HG03565 (cell line): Measurements from ENCODE around the gene LONRF3.

Source experiments
- ATAC-seq: cut with Tn5 transposase; IDR thresholded peaks from one replicate; pipeline ENCODE4 v1.9.1; 2021; ENCODE audit warnings: mild to moderate bottlenecking, moderate library complexity; ENCODE audit not compliant: unreplicated experiment

Gene LONRF3

DNA sequence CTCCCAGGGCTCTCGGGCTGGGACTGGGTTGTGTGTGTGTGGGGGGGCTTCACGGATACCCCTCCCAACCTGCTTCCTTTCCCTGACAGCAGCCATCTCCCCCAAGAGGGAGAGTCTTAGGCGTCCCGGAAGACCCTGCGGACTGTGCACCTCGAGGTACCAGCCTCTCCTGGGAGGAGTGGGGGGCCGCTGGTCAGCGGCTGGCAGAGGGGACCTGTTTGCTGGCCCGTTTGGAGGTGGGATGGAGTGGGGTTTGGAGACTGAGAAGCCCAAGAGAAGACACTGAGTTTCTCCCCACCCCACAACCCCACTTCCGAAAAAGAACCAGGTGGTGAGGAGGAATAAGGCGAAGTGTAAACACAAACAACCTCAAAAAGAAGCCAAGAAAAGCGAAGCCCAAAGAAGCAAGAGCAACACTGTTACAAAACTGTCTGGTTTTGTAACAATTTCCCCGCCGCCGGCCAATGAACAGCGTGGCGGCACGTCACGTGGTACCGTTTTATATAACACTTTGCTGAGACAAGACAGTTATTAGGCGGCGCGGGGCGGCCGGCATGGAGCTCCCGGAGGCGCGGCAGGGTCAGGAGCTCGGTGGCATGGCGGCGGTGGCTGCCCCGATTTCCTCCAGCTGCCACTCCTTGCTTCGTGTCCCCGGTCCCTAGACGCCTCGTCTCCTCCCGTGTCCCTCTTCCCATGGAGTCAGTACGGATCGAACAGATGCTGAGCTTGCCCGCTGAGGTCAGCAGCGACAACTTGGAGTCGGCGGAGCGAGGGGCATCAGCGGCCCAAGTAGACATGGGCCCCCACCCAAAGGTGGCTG is at the start of gene LONRF3:
TSS of gene LONRF3 (plus strand) at position 531 of the 820 bp plus-strand sequence. CDS start at position 694, 163 bp downstream.
- no peak for ATAC-seq

DNA sequence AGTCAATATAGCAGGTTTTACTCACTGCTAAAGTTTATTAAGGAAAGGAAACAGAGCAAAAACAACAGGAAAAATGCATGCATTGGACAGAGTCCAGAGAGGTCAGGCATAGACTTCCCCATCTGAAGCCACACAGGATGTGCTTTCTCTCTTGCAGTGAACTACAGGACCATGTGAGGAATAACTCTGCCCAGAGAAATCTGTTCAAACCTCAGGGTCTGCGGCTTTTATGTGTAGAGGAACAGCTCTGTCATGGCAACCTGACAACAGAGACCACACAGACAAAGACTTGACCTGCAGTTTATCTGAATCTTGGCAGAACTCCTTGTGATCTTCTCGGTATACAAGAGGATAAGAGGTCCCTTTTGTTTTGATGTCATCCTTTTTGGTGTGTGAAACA is 46.3 kb upstream of the LONRF3 start:
- no peak for ATAC-seq

DNA sequence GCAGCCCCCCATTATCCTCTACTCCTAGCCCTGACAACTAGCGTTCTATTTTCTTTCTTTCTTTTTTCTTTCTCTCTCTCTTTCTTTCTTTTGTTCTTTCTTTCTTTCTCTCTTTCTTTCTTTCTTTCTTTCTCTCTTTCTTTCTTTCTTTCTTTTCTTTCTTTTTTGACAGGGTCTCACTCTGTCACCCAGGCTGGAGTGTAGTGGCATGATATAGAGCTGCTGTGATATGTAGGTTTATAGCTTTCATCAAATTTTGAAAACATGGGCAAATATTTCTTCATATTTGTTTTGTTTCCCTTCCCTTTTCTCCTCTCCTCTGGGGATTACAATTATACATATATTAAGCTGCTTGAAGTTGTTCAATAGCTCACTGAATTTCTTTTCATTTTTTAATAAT is 39.1 kb upstream of the LONRF3 start:
- ATAC-seq, result no peak

DNA sequence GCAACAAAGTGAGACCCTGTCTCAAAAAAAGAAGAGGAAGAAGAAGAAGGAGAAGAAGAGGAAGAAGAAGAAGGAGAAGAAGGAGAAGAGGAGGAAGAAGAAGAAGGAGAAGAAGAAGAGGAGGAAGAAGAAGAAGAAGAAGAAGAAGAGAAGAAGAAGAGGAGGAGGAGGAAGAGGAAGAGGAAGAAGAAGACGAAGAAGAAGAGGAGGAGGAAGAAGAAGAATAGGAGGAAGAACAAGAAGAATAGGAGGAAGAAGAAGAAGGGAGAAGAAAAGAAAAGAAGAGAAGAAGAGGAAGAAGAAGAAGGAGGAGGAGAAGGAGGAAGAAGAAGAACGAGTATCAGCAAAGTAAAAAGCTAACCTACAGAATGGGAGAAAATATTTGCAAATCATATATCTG is 33.3 kb upstream of the LONRF3 start:
- no peak for ATAC-seq

DNA sequence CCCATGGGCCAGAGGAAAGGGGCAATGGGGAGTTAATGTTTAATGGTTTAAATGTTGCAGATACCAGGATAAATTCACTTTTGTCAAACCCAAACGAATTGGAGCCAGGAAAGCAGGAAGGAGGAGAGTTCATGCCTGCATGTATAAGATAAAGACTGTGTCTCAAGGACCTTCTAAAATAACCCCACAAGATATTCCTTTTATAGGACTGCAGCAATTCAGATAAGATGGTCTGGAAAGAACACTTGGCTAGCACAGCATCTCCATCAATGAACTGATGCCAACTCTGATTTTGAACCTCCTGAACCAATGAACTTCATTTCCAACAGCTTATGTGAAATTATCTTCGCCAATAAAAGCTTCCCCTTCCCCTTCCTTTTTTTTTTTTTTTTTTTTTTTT is 31.3 kb upstream of the LONRF3 start:
- no peak for ATAC-seq

DNA sequence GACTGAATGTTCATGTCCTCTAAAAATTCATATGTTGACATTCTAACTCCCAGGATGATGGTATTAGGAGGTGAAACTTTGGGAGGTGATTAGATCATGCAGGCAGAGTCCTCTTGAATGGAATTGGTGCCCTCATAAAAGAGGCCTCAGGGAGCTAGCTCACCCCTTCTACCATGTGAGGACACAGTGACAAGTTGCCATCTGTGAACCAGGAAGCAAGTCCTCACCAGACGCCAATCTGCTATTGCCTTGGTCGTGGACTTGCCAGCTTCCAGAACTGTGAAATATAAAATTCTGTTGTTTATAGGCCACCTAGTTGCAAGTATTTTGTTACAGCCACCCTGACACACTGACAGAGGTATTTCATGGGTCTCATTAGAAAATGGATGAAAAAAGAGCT is 28.5 kb upstream of the LONRF3 start:
- no peak for ATAC-seq

DNA sequence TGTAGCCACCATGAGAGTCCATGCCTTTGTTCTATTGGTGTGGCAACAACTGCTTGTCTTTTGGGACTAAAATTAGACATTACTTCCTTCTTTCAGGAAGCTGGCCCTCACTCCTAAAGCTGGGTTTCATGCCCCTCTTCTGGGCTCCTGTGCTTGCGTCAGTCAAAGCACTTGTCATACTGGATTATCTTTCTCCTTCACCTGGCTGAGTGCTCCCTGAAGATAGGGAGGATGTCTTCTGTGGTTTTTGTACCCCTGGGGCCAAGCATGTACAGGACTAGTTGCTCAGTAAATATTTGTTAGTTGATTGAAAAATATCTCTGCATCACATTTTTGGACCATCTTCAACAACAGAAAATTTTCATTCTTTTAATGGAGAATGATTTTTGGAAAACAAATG is 26.1 kb upstream of the LONRF3 start:
- ATAC-seq, result no peak

DNA sequence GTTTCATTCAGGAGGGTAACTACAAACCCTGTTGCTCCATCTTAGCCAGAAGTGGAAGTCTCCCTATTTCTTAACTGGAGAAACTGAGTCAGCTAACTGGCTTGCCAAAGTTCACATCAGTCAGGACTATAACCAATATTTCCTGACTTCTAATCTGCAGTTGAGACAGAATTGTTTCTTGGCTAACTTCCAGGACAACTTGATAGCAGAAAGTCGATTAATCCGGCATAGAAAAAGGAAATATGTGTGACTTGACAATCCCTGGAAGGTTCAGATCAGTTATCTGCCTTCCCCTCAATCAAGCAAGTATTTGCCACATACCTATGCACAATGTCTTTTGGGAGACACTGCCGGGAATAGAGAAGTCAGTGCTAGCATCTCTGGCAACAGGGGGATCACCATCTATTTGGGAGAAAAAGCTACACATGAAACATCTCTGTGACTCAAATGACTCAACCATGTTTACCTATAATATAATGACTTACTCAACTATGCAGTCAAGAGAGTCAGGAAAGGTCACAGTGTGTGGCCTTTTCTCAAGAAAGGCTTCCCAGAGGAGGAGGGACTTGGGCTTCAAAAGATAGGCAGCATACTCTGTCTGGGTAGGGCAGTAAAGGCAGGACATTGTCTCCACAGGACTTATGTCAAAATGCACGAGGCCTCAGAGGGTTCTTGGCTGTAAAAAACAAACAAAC is 12.4 kb upstream of the LONRF3 start:
- no peak for ATAC-seq

DNA sequence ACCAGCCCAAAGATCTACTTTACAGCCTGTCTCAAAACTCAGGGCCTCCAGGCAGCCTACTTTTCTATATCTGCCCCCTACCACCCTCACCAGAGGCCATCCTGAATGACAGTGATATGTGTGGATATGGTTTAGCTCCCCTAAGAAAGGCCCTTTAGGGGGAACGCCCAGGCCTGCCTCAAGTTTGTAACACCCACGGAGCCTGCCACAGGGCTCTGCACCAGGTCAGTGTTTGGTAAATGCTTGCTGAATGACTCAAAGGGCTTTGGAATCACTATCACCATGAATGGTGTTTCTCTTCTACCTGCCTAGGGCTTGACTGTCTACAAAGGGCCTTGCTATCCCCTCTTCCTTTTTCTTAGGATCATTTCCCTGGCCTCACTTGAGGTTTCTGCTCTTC is 11.3 kb upstream of the LONRF3 start:
- ATAC-seq, result no peak

DNA sequence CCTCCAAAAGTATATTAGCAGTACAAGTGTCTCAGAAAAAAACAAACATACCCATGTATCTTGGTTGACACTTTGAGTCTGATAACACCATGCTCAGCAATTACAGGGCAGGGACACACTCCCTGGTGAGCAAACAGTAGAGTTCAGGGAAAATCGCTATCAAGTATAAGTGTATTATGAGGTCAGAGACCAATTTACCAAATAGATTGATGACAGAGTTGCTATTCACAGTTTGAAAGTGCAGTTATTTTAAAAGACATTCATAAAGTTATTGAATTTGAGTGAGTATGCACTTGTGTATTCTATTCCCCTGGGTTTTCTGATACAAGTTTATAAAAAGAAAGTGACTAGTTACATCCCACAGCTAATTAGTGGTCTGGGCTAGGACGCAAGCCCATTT is 10.2 kb upstream of the LONRF3 start:
- ATAC-seq, result no peak

DNA sequence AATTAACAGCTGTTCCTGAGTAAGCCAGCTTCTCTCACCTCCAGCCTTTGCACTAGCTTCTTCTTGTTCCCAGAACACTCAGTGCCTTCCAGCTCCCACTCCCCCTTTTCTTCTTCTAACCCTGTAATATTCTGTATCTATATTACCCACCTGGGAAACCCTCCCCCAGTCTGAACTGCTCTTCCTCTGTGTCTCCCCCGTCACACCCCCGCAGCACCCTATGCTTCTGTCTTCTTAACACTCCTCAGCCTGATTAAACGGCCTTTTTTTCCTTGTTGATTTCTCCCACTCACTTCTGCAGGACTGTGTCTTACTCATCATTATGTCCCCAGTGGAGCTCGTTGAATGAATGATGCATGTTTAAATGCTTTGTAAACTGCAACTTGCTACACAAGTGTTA is 9.0 kb upstream of the LONRF3 start:
- ATAC-seq, result no peak

DNA sequence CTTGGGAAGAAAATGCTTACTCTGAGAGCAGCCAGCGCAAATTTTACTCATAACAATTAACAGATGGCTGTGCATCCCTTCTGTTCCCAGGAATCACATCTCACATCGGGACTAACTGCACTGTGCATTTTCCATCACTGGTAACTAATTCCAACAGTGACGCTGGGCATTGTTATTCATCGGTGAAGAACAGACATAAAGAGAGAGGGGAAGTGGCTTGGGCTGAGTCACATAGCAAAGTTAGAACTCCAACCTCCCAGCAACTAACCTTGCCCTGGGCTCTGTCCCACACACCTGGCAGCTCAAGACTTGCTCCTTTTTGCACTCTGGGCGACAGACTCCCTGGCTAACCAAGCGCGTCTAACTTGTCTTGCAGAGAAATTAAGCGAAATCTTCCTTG is 6.4 kb upstream of the LONRF3 start:
- ATAC-seq, result no peak

DNA sequence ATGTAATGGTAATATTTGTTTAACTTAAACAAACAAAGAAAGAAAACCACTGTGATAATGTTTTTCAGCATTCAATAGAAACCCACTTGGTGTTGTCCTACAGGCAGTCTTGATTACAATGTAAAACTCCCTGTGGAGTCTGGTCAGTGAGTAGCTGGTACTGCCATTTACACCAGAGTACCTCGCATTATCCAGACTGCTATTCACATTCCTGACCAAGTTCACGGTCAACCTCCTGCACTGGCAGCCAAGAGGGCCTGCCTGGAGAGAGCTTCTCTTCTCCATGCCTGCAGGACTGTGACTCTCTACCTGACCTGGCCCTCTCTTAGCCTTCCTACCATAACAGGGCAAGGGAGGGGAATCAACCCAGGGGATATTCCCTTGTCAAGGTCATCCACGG is 2.9 kb upstream of the LONRF3 start:
- ATAC-seq, result no peak

DNA sequence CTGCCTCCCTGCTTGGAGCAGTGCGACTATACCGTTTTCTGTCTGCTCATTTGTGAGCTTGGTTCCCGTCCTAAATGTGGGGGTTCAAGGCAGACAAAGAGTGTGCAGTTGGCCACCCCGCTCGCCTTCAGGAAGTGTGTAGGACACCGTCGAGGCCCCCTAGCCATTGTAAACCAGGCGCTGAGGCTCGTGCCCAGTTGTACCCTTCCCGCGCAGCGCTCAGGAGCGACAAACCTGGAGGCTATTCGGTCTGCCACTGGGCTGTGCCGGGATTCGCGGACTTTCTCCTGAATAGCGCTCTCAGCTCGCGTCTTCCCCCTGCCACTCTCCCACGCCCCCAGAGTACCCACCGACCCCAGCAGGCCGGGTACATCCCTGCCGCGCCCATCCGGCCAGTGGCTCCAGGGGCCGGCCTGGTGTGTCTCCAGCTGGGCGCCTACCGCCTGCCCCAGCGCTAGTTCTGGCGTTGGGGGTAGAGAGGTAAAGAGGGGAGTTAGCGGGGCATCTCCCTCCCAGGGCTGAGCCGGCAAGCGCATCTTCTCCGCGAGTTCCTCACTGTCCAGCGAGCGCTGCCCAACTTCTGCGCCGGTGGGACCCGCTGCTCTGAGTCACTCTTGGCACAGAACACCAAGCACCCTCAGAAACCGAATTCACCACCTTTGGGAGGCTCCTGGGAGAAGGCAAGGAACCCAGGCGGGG is 880 bp upstream of the LONRF3 start:
- no peak for ATAC-seq

DNA sequence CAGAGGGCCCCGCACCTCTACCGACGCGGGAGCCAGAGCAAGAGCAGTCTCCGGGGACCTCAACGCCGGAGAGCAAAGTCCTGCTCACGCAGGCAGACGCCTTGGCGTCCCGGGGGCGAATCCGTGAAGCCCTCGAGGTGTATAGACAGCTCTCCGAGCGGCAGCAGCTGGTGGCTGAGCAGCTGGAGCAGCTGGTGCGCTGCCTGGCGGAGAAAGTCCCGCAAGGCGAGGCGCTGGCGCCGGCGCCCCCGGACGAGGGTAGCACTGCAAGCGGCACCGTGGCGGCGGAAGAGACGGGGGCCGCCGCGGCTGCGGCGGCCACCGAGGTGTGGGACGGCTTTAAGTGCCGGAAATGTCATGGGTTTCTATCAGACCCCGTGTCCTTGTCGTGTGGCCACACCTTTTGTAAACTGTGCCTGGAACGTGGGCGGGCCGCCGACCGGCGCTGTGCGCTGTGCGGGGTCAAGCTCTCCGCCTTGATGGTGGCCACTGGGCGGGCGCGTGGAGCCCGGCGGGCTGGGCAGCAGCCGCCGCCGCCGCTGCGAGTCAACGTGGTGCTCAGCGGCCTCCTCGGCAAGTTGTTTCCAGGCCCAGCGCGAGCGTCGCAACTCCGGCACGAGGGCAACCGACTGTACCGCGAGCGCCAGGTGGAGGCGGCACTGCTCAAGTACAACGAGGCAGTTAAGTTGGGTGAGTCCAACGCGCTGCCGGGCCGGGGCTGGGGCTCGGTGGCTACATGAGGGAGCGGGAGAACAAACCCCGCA is 672 bp downstream of the LONRF3 start:
- ATAC-seq, result no peak

DNA sequence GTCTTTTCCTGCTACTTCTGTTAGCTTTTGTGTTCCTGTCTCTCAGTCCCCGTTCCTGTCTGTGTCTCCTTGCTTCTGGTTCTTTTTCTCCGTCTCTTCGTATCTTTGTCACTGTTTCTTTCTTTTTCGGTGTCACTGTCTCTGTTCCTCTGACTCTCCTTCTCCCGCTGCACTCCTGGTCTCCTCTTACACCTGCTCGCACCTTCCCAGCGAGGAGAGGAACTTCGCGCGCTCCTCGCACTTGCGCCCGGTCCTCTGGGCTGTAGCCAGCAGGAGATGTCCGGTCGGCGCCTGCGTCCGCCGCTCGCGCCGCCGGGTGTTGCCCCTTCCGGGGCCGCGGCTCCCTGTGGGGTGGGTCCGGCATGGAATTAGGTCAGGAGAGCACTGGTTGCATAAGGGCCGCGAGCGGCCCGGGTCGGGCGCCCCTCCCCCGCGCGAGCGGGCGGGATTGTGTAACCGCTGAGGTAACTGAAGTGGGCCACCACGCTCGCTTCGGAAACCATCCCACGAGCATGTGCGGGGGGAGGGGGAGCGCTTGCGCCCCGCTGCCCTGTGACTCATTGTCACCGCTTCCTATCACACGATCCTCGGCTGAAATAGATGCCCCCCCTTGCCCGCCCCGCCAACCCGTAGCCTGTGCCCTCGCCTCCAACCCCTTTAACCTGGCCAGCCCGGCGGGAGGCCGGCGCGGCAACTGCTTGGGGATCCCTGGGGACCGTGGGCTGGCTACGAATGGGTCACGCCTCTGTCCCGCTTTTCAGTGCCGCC is 1.6 kb downstream of the LONRF3 start:
- ATAC-seq, result no peak

DNA sequence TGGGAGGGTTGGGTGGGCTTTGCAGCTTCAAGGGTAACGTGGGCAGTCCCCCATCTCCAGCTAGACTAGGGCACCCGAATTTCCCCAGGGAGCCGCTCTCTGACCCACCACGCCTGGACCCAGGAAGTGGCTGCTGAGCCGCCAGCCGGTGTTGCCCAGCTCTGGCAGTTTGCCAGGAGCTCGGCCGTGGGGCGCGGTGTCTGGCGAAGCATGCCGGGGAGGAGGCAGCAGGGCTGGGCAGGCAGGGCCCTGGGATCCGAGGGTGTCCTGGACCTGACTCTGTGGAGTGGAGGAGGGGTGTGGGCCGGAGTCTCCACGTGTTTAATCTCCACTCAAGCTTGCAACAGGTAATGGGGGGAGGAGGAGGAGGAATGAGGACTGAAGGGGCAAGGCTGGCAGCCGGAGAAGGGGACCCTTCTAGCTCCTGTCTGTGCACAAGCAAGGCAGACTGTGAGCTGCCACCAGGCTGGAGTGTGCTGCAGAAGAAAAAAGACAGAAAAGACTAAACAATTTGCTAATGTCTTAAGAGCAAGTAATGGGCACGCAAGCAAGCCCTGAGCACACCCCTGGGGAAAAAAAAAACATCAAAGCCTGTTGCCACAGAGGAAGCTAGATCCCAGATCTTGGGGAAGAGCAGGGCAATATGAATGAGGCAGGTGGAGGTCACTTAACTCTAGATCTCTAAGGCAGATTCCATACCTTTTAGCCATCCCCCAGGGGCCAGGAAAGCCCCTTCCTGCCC is 2.4 kb downstream of the LONRF3 start:
- no peak for ATAC-seq

DNA sequence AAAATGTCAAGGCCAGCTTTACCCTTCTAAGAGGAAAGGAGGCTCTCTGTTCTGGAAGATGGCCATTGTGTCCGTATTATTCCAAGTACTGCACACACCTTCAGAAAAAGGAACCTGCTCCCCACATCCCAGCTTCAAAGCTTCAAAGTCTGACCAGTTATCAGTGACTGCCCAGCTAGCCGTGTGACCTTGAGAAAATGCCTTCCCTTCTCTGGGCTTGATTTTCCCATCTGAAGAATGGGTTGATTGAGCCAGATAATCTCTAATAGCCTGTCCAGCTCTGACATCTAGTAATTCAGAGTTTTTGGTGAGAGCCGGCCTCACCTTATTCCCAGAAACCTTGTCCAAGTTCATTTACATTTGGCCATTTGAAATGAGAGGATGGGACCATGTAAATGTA is 3.0 kb downstream of the LONRF3 start:
- ATAC-seq, result no peak

DNA sequence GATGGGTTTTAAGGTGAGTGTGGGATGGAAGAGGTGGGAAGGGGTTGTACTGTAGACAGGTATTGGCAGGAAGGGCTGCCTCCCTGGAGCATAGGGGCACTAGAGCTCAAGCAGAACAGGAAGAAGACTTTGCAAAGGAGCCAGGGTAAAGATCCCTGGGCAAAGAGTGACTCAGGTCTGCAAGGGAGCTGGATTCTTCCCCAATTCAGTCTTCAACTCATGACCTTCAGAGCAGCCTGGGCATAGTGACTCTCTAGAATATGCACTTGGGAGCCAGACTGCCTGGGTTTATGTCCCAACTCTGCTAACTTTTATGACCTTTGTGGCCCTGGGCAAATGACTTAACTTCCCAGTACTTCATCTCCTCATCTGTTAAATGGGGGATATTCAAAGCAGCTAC is 4.0 kb downstream of the LONRF3 start:
- no peak for ATAC-seq

DNA sequence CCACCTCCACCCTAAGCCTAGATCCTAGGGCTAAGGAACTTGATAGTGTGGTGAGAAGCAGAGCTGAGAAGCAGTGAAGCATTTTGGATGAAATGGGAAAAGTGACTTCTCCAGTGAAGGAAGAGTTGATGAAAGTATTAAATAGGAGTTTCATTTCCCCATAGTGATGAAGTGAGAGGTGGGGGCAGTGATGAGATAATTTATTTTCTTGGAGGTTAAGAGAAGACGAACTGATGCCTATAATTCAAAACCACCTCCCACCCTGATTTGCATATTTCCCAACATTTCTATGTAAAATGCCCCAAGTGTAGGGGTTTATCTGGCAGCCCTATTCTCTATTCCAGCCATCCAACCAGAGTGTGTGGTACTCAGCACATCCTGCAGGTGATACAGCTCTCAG is 6.3 kb downstream of the LONRF3 start:
- ATAC-seq, result no peak
